Measurements from ENCODE around the gene SRSF4. TPM values are rescaled to one million over a fixed set of nuclear protein-coding genes. Genes with fewer than 3 reads are reported as not detected.

Gene SRSF4
- total RNA-seq, 1 experiment from 2014 or later = 44.1 TPM

DNA sequence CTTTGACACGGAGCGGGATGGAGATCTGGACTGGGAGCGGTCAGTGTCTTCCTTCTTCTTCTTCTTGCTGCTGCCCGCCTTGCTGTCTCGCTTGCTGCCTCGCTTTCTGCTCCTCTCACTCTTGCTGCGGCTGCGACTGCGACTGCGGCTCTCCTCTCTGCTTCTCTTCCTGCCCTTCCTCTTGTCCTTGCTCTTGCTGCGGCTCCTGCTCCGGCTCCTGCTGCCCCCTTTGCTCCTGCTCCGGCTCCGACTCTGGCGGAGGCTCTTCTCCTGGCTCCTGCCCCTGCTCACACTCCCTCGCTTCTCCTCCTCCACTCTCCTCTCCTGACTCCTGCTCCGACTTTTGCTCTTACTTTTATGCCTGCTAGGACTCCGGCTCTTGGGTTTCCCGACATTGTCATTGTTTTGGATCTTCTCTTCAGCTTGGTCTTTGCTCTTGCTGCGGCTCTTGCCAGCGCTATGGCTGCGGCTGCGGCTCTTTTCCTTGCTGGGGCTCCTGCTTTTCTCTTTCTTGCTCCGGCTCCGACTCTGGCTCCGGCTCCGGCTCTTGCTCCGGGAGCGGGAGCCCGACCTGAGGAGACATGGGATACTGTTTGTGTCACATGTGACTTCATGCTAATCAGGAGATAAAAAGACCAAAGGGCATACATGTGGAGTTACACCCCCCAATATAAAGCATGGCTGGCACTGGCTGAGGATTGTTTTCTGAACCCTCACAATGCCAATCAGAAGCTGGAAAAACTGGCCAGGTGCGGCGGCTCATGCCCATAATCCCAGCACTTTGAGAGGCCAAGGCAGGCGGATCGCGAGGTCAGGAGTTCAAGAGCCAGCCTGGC is 32.8 kb downstream of the SRSF4 start:
- Mint-ChIP-seq H3K27ac (ENCODE audit: unreplicated experiment) (peak overlapping the region; percentile 67), H3K9me3 (ENCODE audit: unreplicated experiment) (no peaks in the 10 kb centered on the region), H3K27me3 (ENCODE audit: insufficient read depth, unreplicated experiment) (no peaks in the 10 kb centered on the region), H3K4me1 (ENCODE audit: low read depth, unreplicated experiment) (peaks cover 18% of the 10 kb centered on the region), H3K4me3 (ENCODE audit: unreplicated experiment) (no peak overlapping the region), H3K36me3 (ENCODE audit: insufficient read depth, unreplicated experiment) (peaks cover 91% of the 10 kb centered on the region)
- BruUV-seq (replicated peaks) = TSS peak; percentile 85
- ChIA-PET POLR2A (no interaction called here), CTCF (no interaction called here)
- Histone ChIP-seq H3K9me3 (no peaks in the 10 kb centered on the region), H3K36me3 (ENCODE audit: control insufficient read depth, insufficient read depth, low read length) (no peaks in the 10 kb centered on the region; the same call in none of the 2 replicates), H3K4me1 (peaks cover 15% of the 10 kb centered on the region), H3K4me3 (ENCODE audit: low read depth, low read length) (no peak overlapping the region), H3K27me3 (replicated peaks; ENCODE audit: control insufficient read depth, insufficient read depth, low read length) (no peaks in the 10 kb centered on the region)
- DNase-seq = no peak
- intact Hi-C loops (cut with micrococcal nuclease; ENCODE audit: unreplicated experiment) = no loop called here
- TF ChIP-seq, protein P1, sequence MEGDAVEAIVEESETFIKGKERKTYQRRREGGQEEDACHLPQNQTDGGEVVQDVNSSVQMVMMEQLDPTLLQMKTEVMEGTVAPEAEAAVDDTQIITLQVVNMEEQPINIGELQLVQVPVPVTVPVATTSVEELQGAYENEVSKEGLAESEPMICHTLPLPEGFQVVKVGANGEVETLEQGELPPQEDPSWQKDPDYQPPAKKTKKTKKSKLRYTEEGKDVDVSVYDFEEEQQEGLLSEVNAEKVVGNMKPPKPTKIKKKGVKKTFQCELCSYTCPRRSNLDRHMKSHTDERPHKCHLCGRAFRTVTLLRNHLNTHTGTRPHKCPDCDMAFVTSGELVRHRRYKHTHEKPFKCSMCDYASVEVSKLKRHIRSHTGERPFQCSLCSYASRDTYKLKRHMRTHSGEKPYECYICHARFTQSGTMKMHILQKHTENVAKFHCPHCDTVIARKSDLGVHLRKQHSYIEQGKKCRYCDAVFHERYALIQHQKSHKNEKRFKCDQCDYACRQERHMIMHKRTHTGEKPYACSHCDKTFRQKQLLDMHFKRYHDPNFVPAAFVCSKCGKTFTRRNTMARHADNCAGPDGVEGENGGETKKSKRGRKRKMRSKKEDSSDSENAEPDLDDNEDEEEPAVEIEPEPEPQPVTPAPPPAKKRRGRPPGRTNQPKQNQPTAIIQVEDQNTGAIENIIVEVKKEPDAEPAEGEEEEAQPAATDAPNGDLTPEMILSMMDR (IDR thresholded peaks at IDR 0.05; ENCODE audit: insufficient read depth in 1 of 2, low read depth in 1 of 2, low read length in 1 of 2, severe bottlenecking in 1 of 2, unreplicated experiment in 1 of 2) = no peak

DNA sequence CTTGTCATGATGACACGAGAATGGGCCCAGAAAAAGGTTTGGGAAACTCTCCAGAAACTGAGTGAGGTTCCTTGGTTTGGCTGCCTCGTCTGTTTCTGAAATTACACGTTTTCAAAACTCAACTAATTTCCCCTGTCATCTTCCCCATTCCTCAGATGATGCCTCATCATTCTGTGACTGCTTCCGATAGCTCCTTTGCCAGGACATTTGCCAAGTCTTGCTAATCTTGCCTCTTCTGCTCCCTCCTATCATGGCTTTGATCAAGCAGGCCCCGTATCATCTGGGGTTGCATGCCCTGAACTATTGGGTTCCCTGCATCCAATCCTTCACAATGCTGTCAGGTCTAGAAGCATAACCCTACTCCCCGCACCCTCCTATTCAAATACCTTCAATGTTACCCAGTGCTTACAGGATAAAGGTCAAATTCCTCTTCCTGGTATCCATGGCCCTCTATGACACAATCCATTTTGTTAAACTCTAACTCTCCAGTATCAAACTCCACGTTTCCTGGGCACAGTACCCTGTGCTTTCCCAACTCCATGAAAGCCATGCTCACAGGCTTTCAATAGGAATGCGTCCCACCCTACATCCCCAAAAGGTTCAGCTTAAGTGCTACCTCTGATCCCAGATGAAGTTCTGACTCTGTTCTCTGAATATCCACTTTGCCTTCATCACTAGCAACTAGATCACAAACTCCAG is 35.8 kb downstream of the SRSF4 start:
- no peaks in the 10 kb centered on the region for H3K27me3 ChIP-seq (replicated peaks; ENCODE audit: control insufficient read depth, insufficient read depth, low read length)
- H3K4me1 ChIP-seq = peaks cover 15% of the 10 kb centered on the region
- intact Hi-C loops (cut with micrococcal nuclease; ENCODE audit: unreplicated experiment) = no loop called here
- H3K4me1 Mint-ChIP-seq (ENCODE audit: low read depth, unreplicated experiment) = peaks cover 18% of the 10 kb centered on the region
- ChIA-PET POLR2A (interaction anchor here (1.0 kb wide), 1 partner anchor 232 kb away, joined by 3 read pairs; no protein-coding TSS in a partner anchor), CTCF (interaction anchor here (0.9 to 1.0 kb wide), 2 partner anchors 21 to 36 kb away, joined by 3 to 4 read pairs; partner anchors contain the start of gene SRSF4)
- H3K36me3 Mint-ChIP-seq (ENCODE audit: insufficient read depth, unreplicated experiment) = peaks cover 81% of the 10 kb centered on the region
- no peaks in the 10 kb centered on the region; the same call in 1 of the 2 replicates for H3K36me3 ChIP-seq (ENCODE audit: control insufficient read depth, insufficient read depth, low read length)
- peak overlapping the region; percentile 71 for H3K27ac Mint-ChIP-seq (ENCODE audit: unreplicated experiment)
- H3K9me3 ChIP-seq = no peaks in the 10 kb centered on the region
- H3K4me3 Mint-ChIP-seq (ENCODE audit: unreplicated experiment) = peak overlapping the region; percentile 20
- no TSS peak for BruUV-seq (replicated peaks)
- H3K4me3 ChIP-seq (ENCODE audit: low read depth, low read length) = no peak overlapping the region
- TF ChIP-seq, protein P1 (IDR thresholded peaks at IDR 0.05; ENCODE audit: insufficient read depth in 1 of 2, low read depth in 1 of 2, low read length in 1 of 2, severe bottlenecking in 1 of 2, unreplicated experiment in 1 of 2) = no peak
- H3K9me3 Mint-ChIP-seq (ENCODE audit: unreplicated experiment) = no peaks in the 10 kb centered on the region
- no peaks in the 10 kb centered on the region for H3K27me3 Mint-ChIP-seq (ENCODE audit: insufficient read depth, unreplicated experiment)
- peak in 1 of 2 experiments; percentile 42 for DNase-seq

DNA sequence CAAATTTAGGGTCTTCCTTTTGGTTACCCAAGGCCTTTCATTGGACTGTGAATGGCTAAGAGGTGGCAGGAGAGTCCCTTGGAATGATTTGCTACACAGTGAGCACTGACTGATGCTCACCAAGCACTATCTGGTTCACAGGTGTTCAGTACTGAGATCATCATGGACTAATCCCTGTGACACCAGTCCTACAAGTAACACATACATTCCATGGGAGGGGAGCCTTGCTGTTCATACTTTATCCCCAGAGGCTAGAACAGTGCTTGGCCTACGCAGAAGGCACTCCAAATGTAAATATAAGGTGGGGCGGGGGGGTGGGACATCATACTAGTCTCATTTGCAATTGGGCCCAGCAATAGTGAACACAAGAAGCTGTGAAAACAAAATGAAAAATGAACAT is 37.5 kb downstream of the SRSF4 start:
- Mint-ChIP-seq H3K36me3 (ENCODE audit: insufficient read depth, unreplicated experiment) (peaks cover 64% of the 10 kb centered on the region), H3K4me3 (ENCODE audit: unreplicated experiment) (no peak overlapping the region), H3K27ac (ENCODE audit: unreplicated experiment) (no peak overlapping the region), H3K27me3 (ENCODE audit: insufficient read depth, unreplicated experiment) (no peaks in the 10 kb centered on the region), H3K4me1 (ENCODE audit: low read depth, unreplicated experiment) (peaks cover 18% of the 10 kb centered on the region), H3K9me3 (ENCODE audit: unreplicated experiment) (no peaks in the 10 kb centered on the region)
- peaks cover 15% of the 10 kb centered on the region for H3K4me1 ChIP-seq
- intact Hi-C loops (cut with micrococcal nuclease; ENCODE audit: unreplicated experiment) = no loop called here
- BruUV-seq (replicated peaks) = no TSS peak
- no peak for DNase-seq
- POLR2A ChIA-PET = no interaction called here
- CTCF ChIA-PET = no interaction called here
- H3K9me3 ChIP-seq = no peaks in the 10 kb centered on the region
- H3K27me3 ChIP-seq (replicated peaks; ENCODE audit: control insufficient read depth, insufficient read depth, low read length) = no peaks in the 10 kb centered on the region
- H3K36me3 ChIP-seq (ENCODE audit: control insufficient read depth, insufficient read depth, low read length) = no peaks in the 10 kb centered on the region; the same call in 1 of the 2 replicates
- H3K4me3 ChIP-seq (ENCODE audit: low read depth, low read length) = no peak overlapping the region
- TF ChIP-seq, protein P1 (IDR thresholded peaks at IDR 0.05; ENCODE audit: insufficient read depth in 1 of 2, low read depth in 1 of 2, low read length in 1 of 2, severe bottlenecking in 1 of 2, unreplicated experiment in 1 of 2) = no peak

Measured in Caco-2 (cell line).